GM12891 (cell line): Measurements from ENCODE around the gene PREX1.

Source experiments
- PAX5 ChIP-seq: IDR thresholded peaks from 2 replicates; pipeline ENCODE4 v1.6.1; 2011; ENCODE audit warnings: low read length, moderate library complexity, mild to moderate bottlenecking; ENCODE audit not compliant: insufficient read depth, severe bottlenecking
- POLR2A ChIP-seq: IDR thresholded peaks from 2 replicates; pipeline ENCODE4 v1.6.1; 2011; ENCODE audit warnings: low read depth, low read length, control low read depth
- POLR2AphosphoS5 ChIP-seq: IDR thresholded peaks from 2 replicates; pipeline ENCODE4 v1.6.1; 2011; ENCODE audit warnings: low read depth, low read length, control low read depth
- SPI1 ChIP-seq: IDR thresholded peaks from 2 replicates; pipeline ENCODE4 v1.6.1; 2011; ENCODE audit warnings: low read depth, low read length, control low read depth
- TAF1 ChIP-seq: IDR thresholded peaks from 2 replicates; pipeline ENCODE4 v1.6.1; 2011; ENCODE audit warnings: low read depth, low read length, control low read depth

GRCh38 chr20:48799328-48800105 lies 28.3 kb downstream of the PREX1 start:
- TF ChIP-seq POLR2A (no peak), PAX5 (no peak), TAF1 (no peak), POLR2AphosphoS5 (no peak), SPI1 (no peak)
